GM13976 (cell line): ENCODE measurements around the gene SLIT3.

Source experiments
- DNase-seq: peaks from one replicate; pipeline ENCODE4 v3.0.0; 2012; ENCODE audit warnings: low spot score
- CTCF ChIP-seq: IDR thresholded peaks from 2 replicates; pipeline ENCODE4 v1.5.1; 2012; ENCODE audit warnings: borderline replicate concordance, mild to moderate bottlenecking; ENCODE audit not compliant: insufficient read depth; ENCODE audit errors: extremely low read depth, missing control alignments, control extremely low read depth
- in situ Hi-C: fragments of 300-500 bp; cut with MboI; formaldehyde crosslinking; loops from one replicate; pipeline ENCODE4 v1.12.0; 2022; ENCODE audit warnings: low sequenced_read_pairs, mixed read lengths, inconsistent platforms; ENCODE audit not compliant: unreplicated experiment

Gene SLIT3

GRCh38 chr5:168702511-168702910 lies 598.4 kb downstream of the SLIT3 start:
- no peak for DNase-seq
- in situ Hi-C loops, result no loop called here
- TF ChIP-seq CTCF, result no peak

DNA sequence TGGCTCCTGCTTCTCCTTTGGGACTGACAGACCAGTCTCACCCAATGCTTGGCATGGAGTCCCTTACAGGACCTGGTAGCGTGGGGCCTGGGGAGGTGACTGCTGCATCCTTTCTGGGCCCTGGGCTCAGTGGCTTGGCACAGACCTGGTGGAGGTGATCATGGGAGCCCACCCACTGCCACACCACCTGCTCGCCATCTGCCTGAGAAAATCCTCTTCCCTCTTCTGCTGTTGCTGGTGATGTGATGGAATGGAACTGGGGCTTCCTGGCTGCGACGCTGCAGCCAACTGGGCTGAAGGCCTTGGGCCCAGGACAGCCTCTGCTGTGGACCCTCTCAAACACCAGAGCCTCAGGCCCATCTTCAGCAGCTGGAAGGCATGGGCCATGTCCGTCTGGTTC lies 599.3 kb downstream of the SLIT3 start:
- DNase-seq, result no peak
- in situ Hi-C loops, result no loop called here
- no peak for TF ChIP-seq CTCF

- in situ Hi-C loops, result loop anchor here (25.0 kb wide), 1 partner anchor 437 kb away; no protein-coding TSS in a partner anchor
- DNase-seq, result no peak
- TF ChIP-seq CTCF, result no peak
These were observed 601.9 kb downstream of the SLIT3 start for GRCh38 chr5:168699002-168699401.

DNA sequence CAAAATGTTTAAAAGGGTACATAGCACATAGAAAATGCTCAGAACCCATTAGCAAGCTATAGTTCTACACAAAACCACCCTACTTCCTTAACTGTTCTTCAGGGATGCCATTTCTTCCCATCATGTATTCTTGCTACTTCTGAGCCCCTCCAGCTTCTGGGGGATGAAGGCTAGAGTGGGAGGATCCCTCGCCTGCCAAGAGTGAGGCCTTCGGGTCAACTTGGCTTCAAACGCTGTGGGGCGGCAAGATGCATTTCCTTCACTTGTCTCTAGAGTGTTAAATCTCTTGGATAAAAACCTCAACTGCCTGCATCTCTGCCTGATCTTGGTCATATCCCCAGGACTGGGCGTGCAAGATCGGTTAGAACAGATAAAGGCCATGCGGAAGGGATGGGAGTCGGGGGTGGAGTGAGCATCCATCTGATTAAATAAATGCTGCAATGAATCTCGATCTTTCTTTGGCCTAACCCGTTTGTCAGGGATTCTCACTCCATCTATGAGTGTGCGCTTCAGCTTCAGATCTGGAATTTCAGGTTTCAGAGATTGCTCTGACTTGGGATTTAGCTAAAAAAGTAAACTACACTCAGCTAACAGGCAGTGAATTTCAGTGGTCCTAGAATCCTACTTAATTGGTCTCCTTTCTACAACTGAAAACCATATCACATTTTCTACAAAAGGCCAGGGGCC lies 603.8 kb downstream of the SLIT3 start:
- in situ Hi-C loops, result loop anchor here (25.0 kb wide), 1 partner anchor 435 kb away; no protein-coding TSS in a partner anchor

GRCh38 chr5:168696611-168697010 lies 604.3 kb downstream of the SLIT3 start:
- in situ Hi-C loops, result loop anchor here (25.0 kb wide), 1 partner anchor 434 kb away; no protein-coding TSS in a partner anchor
- DNase-seq, result no peak
- TF ChIP-seq CTCF, result no peak

More for the DNA sequence above, 603.8 kb downstream of the SLIT3 start:
- DNase-seq, result no peak
- TF ChIP-seq CTCF, result no peak

- TF ChIP-seq CTCF, result no peak
- in situ Hi-C loops, result loop anchor here (25.0 kb wide), 1 partner anchor 433 kb away; no protein-coding TSS in a partner anchor
- no peak for DNase-seq
These were observed 605.6 kb downstream of the SLIT3 start for GRCh38 chr5:168695301-168695835.
